Tibial nerve (tissue), 4 donors: Measurements from ENCODE around the gene ATP2A2. TPM values are rescaled to one million over a fixed set of nuclear protein-coding genes. Genes with fewer than 3 reads are reported as not detected.

Experiments
- DNase-seq, 2 donors: peaks; one replicate each; pipeline ENCODE4 v3.0.0-alpha.2; 2019; ENCODE audit warnings: low spot score in 2 of 2
- H3K27ac ChIP-seq, 4 donors: fragments of 200-600 bp; sonication (generic) in 3 of 4; one replicate each; pipeline ENCODE4 v1.5.1; 2017 to 2019; ENCODE audit warnings: mild to moderate bottlenecking in 1 of 4
- H3K27me3 ChIP-seq, 2 donors: fragments of 200-600 bp; sonication (generic) in 1 of 2; one replicate each; pipeline versions ENCODE4 v1.5.1 to v1.6.0; 2017 to 2019
- H3K36me3 ChIP-seq, 3 donors: fragments of 200-600 bp; sonication (generic); one replicate each; pipeline ENCODE4 v1.5.1; 2018 to 2019
- H3K4me1 ChIP-seq, 4 donors: fragments of 200-600 bp; sonication (generic) in 3 of 4; one replicate each; pipeline ENCODE4 v1.5.1; 2017 to 2019
- H3K4me3 ChIP-seq, 4 donors: fragments of 200-600 bp; sonication (generic) in 3 of 4; one replicate each; pipeline ENCODE4 v1.5.1; 2017 to 2019; ENCODE audit warnings: mild to moderate bottlenecking in 1 of 4, moderate library complexity in 1 of 4
- H3K9me3 ChIP-seq, 4 donors: fragments of 200-600 bp; sonication (generic) in 3 of 4; one replicate each; pipeline ENCODE4 v1.5.1; 2017 to 2019
- CTCF ChIP-seq, 5 experiments: fragments of 200-600 bp in 3 of 5; fragments of 450-650 bp in 2 of 5; sonication (generic) in 3 of 5; IDR thresholded peaks; one replicate each; pipeline ENCODE4 v1.5.1; 2016 to 2019; ENCODE audit warnings: antibody characterized with exemption in 5 of 5, mild to moderate bottlenecking in 3 of 5, moderate library complexity in 2 of 5
- EP300 ChIP-seq, 2 donors: sonication (generic); formaldehyde crosslinking; IDR thresholded peaks; one replicate each; pipeline ENCODE4 v1.6.1; 2017; ENCODE audit warnings: antibody characterized with exemption in 2 of 2, mild to moderate bottlenecking in 1 of 2
- POLR2A ChIP-seq, 2 donors: fragments of 450-650 bp; IDR thresholded peaks; one replicate each; pipeline ENCODE4 v1.6.1; 2017; ENCODE audit warnings: antibody characterized with exemption in 2 of 2, mild to moderate bottlenecking in 2 of 2, moderate library complexity in 2 of 2
- WGBS, 2 donors: methylation state at CpG; one replicate each; pipeline ENCODE4 v1.1.5; 2018; 5-methylcytosine and 5-hydroxymethylcytosine counted together
- total RNA-seq, 4 donors: library from RNA; depleted of rRNA; stranded (reverse); fragments of >200 nt; gene quantifications; one replicate each; pipeline ENCODE4 v1.1.0, GENCODE V29; 2016

Gene ATP2A2
- total RNA-seq, 4 donors from 2014 or later: 77.8 to 106 (median 90.1) TPM

GRCh38 chr12:110340706-110341105, 59.7 kb downstream of the ATP2A2 start:
- no peak overlapping the region for H3K27ac ChIP-seq
- peaks cover 0 to 6% (median 0%) of the 10 kb centered on the region in 4 donors for H3K4me1 ChIP-seq
- peaks cover 4 to 100% (median 65%) of the 10 kb centered on the region in 3 donors for H3K36me3 ChIP-seq

GRCh38 chr12:110342157-110342556, 61.1 kb downstream of the ATP2A2 start:
- 93% methylated on average over 15 of the region's 15 CpGs for WGBS, 2 donors
- Histone ChIP-seq H3K9me3 (no peaks in the 10 kb centered on the region), H3K27ac (no peak overlapping the region), H3K4me3 (no peak overlapping the region), H3K27me3 (no peaks in the 10 kb centered on the region), H3K36me3 (peaks cover 4 to 100% (median 63%) of the 10 kb centered on the region in 3 donors), H3K4me1 (peaks cover 0 to 6% (median 0%) of the 10 kb centered on the region in 4 donors)
- no peak for DNase-seq
- TF ChIP-seq CTCF (IDR thresholded peaks at IDR 0.05) (no peak), EP300 (IDR thresholded peaks at IDR 0.05) (no peak), POLR2A (IDR thresholded peaks at IDR 0.05) (no peak)

More at GRCh38 chr12:110340706-110341105, 59.7 kb downstream of the ATP2A2 start:
- Histone ChIP-seq H3K4me3 (no peak overlapping the region), H3K27me3 (no peaks in the 10 kb centered on the region), H3K9me3 (no peaks in the 10 kb centered on the region)
- WGBS, 2 donors: 89 to 90% methylated on average over 18 of the region's 18 CpGs
- no peak for DNase-seq
- TF ChIP-seq POLR2A (IDR thresholded peaks at IDR 0.05): no peak
- no peak for TF ChIP-seq EP300 (IDR thresholded peaks at IDR 0.05)
- no peak for TF ChIP-seq CTCF (IDR thresholded peaks at IDR 0.05)

GRCh38 chr12:110343114-110343513, 62.1 kb downstream of the ATP2A2 start:
- Histone ChIP-seq H3K4me3 (no peak overlapping the region), H3K36me3 (peaks cover 4 to 100% (median 60%) of the 10 kb centered on the region in 3 donors), H3K27ac (no peak overlapping the region), H3K27me3 (no peaks in the 10 kb centered on the region), H3K9me3 (no peaks in the 10 kb centered on the region), H3K4me1 (peaks cover 0 to 6% (median 0%) of the 10 kb centered on the region in 4 donors)
- WGBS, 2 donors: 88% methylated on average over 5 of the region's 5 CpGs
- no peak for TF ChIP-seq CTCF (IDR thresholded peaks at IDR 0.05)
- TF ChIP-seq EP300 (IDR thresholded peaks at IDR 0.05): no peak
- no peak for TF ChIP-seq POLR2A (IDR thresholded peaks at IDR 0.05)
- no peak for DNase-seq

- H3K4me3 ChIP-seq: no peak overlapping the region
- no peak overlapping the region for H3K27ac ChIP-seq
- 83 to 85% methylated on average over 9 of the region's 9 CpGs for WGBS, 2 donors
- H3K4me1 ChIP-seq: peaks cover 0 to 6% (median 0%) of the 10 kb centered on the region in 4 donors
- TF ChIP-seq EP300 (IDR thresholded peaks at IDR 0.05) (no peak), POLR2A (IDR thresholded peaks at IDR 0.05) (no peak)
- no peaks in the 10 kb centered on the region for H3K27me3 ChIP-seq
- H3K9me3 ChIP-seq: no peaks in the 10 kb centered on the region
- peaks cover 4 to 100% (median 60%) of the 10 kb centered on the region in 3 donors for H3K36me3 ChIP-seq
- DNase-seq: no peak
Measured at GRCh38 chr12:110343736-110344555, 62.9 kb downstream of the ATP2A2 start.

- Histone ChIP-seq H3K27ac (no peak overlapping the region), H3K9me3 (no peaks in the 10 kb centered on the region), H3K4me1 (no peaks in the 10 kb centered on the region), H3K36me3 (peaks cover 4 to 100% (median 60%) of the 10 kb centered on the region in 3 donors), H3K4me3 (no peak overlapping the region), H3K27me3 (no peaks in the 10 kb centered on the region)
- no peak for DNase-seq
- WGBS, 2 donors: 96 to 97% methylated on average over 11 of the region's 11 CpGs
- TF ChIP-seq EP300 (IDR thresholded peaks at IDR 0.05) (no peak), CTCF (IDR thresholded peaks at IDR 0.05) (no peak), POLR2A (IDR thresholded peaks at IDR 0.05) (no peak)
Measured at GRCh38 chr12:110344657-110345056, 63.6 kb downstream of the ATP2A2 start.
